Measurements from ENCODE around the gene PDP2.

DNA sequence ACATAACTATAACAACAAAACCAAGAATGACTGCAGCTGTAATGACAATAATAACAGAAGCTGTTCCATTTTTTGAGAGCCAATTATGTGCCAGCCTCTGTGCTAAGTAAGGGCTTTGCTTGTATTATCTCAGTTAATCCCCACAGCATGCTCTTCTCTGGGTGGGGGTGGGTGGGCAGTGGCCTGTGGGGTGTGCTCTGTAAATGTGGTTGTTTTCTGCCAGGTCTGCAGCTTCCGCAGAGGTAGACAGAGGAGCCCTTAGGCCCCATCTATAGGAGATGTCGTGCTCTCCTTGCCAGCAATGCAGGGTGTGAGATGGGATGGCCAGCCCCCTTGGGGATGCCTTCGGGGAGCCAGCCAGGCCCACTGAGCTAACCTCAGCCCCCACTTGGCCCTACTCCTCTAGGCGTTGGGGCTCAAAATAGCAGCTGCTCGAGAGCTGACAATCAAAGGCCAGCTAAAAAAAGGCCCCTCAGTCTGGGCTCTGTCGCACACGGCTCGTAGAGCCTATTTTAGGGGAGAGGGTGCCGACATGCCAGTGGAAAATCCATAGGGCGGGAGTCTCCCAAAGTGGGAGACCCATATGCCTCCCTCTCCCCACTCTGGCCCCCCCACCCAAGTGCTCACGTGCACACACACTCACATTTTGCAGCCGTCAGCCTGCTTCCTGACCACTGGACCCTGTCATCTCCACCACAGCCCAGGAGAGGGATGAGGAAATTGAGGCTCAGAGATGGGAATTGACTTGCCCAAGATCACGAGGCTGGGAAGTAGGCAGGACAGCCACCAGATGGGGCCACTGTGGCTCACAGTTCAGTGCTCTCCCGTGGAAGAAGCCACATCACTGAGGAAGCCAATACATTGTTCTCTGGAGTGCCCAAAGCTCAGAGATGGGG, 22.6 kb downstream of the PDP2 start:
- TF ChIP-seq, protein P1, sequence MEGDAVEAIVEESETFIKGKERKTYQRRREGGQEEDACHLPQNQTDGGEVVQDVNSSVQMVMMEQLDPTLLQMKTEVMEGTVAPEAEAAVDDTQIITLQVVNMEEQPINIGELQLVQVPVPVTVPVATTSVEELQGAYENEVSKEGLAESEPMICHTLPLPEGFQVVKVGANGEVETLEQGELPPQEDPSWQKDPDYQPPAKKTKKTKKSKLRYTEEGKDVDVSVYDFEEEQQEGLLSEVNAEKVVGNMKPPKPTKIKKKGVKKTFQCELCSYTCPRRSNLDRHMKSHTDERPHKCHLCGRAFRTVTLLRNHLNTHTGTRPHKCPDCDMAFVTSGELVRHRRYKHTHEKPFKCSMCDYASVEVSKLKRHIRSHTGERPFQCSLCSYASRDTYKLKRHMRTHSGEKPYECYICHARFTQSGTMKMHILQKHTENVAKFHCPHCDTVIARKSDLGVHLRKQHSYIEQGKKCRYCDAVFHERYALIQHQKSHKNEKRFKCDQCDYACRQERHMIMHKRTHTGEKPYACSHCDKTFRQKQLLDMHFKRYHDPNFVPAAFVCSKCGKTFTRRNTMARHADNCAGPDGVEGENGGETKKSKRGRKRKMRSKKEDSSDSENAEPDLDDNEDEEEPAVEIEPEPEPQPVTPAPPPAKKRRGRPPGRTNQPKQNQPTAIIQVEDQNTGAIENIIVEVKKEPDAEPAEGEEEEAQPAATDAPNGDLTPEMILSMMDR (IDR thresholded peaks at IDR 0.05), result no peak
- no peak for TF ChIP-seq POLR2A (IDR thresholded peaks at IDR 0.05)
- no peak for TF ChIP-seq EP300 (IDR thresholded peaks at IDR 0.05)
